ENCODE data around the gene LHX6.

LHX6 gene

DNA sequence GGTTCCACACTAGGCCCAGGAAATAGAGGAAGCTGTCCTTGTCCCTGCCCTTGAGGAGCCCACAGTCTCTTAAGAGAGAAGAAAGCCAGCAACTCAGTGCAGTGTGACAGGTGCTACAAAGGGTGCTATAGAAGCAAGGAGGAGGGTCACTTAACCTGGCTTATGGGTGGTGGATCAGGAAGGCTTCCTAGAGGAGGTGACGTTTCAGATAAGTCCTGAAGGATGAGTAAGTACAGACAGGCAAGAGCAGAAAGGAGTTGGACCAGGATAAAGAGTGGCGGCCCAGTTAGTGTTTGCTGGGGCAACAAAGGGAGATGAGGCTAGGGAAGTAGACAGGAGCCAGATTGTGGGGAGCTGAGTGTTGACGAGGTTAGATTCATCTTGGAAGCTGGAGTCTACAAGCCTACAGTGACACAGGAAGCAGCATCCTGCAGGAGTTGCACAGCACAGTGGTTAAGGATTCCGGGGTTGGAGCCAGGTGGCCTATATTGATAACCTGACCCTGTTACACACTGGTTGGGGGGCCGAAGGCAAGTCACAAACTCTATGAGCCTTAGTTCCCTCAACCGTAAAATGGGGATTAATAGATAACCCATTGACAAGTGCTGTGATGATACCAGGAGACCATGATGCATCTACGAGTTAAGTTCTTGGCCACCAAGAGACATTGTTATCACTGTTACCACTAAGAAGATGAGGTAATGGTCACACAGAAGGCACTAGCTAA is 5.4 kb upstream of the LHX6 start:
- TF ChIP-seq, protein P1, sequence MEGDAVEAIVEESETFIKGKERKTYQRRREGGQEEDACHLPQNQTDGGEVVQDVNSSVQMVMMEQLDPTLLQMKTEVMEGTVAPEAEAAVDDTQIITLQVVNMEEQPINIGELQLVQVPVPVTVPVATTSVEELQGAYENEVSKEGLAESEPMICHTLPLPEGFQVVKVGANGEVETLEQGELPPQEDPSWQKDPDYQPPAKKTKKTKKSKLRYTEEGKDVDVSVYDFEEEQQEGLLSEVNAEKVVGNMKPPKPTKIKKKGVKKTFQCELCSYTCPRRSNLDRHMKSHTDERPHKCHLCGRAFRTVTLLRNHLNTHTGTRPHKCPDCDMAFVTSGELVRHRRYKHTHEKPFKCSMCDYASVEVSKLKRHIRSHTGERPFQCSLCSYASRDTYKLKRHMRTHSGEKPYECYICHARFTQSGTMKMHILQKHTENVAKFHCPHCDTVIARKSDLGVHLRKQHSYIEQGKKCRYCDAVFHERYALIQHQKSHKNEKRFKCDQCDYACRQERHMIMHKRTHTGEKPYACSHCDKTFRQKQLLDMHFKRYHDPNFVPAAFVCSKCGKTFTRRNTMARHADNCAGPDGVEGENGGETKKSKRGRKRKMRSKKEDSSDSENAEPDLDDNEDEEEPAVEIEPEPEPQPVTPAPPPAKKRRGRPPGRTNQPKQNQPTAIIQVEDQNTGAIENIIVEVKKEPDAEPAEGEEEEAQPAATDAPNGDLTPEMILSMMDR (IDR thresholded peaks at IDR 0.05; ENCODE audit: low read depth, low read length) = no peak
- H3K4me3 ChIP-seq (ENCODE audit: low read depth, low read length) = no peak overlapping the region

DNA sequence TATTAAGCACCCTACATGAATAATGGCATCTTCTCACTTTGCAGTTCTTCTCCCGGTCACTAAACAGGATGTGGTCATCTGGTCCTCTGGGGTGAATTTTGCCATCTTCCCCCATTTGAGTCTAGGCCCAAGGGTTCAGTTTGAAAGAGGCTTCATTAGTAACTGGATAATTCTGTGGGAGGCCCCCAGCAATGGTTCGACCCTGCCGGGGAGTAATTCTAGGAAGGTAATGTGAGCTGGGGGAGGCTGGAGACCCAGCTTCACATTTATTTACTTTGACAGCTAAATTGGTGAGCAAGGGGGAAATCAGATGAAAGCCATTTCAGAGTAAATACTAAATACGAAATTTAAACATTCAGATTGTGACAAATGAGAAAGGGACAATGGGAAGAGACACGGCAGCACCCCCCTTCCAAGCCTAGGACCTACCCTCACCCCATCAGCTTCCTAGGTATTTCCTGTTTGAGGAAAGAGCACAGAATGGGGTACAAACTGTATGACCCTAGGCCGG is 4.1 kb upstream of the LHX6 start:
- TF ChIP-seq, protein P1 (IDR thresholded peaks at IDR 0.05; ENCODE audit: low read depth, low read length) = no peak
- no peak overlapping the region for H3K4me3 ChIP-seq (ENCODE audit: low read depth, low read length)

DNA sequence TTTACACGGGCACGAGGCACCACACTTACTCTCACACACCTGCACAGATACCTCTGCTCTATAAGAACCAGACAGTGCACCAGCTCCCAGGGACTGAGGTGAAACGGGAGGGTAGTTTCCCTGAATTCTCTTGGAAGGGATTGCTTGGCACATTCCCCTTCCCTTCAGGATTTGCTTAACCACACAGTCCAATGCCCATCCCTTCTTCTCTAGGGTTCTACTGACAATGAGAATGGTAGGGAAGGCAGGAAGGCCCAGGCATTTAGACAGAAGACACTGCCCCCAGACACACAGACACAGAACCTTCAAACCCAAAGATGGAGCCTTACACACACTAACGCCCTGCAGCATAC is 704 bp upstream of the LHX6 start:
- H3K4me3 ChIP-seq (ENCODE audit: low read depth, low read length) = no peak overlapping the region
- TF ChIP-seq, protein P1 (IDR thresholded peaks at IDR 0.05; ENCODE audit: low read depth, low read length) = no peak

DNA sequence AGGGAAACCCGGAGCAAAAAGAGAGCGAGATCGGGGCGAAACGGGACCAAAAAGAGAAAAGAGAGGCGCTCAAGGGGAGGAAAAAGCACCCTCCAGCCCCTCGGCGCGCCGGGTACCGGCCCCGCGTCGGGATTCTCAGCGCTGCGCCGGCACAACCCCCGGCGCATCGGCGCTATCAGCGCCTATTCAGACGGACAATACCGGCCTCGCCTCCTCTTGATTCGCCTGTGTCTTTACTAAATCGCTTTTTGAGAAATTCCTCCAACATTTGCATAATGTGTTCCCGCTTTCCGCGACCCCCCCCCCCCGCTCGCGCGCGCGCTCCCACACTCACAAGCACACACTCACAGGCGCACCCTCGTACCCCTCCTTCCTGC is 578 bp downstream of the LHX6 start:
- H3K4me3 ChIP-seq (ENCODE audit: low read depth, low read length) = peak overlapping the region; percentile 36
- TF ChIP-seq, protein P1 (IDR thresholded peaks at IDR 0.05; ENCODE audit: low read depth, low read length) = no peak

DNA sequence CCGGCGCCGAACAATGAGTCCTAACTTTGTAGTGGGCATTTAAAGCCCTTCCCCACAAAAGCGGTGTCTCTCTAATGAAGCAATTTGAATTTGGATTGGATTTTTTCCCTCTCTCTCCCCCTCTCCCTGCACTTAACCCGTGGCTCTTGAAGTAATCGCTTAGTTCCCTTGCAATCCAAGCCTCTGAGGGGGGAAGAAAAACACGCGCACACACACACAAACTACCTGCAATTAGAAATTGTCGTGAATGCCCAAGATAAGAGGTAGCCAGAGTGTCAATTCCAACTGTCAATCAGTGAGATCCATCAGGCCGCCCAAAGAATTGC is 1.2 kb downstream of the LHX6 start:
- H3K4me3 ChIP-seq (ENCODE audit: low read depth, low read length) = no peak overlapping the region
- TF ChIP-seq, protein P1 (IDR thresholded peaks at IDR 0.05; ENCODE audit: low read depth, low read length) = no peak

DNA sequence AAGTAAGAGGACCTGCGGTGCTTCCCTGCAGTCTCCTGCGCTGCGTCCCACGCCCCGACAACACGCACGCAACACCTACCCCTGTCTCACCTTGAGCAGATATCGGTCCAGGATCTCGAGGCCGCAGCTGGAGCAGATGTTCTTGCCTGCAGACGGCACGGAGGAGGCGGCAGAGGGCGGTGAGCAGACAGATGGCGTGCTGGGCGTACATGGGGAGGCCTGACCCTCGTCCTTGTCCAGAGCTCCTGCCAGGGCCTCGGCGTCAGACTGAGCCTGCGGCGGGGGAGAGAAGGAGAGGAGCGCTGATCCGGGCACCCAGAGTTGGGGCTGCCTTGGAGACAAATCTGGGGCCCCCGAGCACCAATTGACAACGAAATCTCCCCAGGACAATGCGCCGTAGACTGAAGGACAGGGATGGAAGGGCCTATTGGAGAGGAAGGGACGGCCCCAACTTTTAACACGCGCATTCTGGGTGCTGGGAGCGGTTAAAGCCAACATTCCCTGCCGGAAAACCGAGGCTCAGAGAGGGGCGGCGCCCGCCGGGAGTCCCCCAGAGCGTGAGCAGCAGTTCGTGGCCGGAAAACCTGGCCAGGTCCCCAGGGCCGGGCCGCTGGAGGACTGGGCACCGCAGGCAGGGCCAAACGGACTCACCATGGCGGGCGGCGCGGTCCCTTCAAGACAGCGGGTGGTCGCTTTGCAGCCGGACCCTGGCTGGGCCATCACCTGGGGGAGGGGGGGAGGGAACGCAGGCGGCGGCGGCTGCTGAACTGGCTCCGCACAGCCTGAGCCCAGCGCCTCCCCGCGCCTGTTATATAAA is 1.8 kb downstream of the LHX6 start:
- H3K4me3 ChIP-seq (ENCODE audit: low read depth, low read length) = no peak overlapping the region
- TF ChIP-seq, protein P1 (IDR thresholded peaks at IDR 0.05; ENCODE audit: low read depth, low read length) = no peak

DNA sequence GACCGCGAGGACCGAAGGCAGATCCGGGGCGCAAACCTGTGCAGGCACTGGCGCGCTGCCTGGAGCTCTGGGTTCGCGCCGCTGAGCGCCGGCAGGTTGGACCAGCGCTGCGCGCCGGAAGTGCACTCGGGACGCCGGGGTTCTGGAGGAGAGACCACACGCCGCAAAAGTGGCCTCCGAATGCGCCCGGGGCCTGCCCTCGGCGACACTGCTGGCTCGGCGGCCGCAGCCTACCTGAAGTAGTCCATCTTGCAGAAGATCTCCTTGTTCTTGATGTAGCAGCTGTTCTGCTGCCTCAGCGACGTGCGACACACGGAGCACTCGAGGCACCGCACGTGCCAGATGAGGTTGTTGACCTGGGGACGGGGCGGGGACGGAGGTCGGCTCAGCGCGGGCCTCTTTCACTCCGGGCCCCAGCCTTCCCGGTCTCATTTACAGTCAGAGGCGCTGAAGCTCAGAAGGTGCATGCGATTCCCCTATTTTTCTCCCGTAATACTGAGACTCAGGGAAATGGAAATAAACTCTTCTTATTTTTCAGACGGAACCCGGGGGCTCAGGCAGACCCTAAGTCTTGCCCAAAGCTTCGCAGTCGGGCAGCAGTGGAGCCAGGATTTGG is 2.5 kb downstream of the LHX6 start:
- no peak overlapping the region for H3K4me3 ChIP-seq (ENCODE audit: low read depth, low read length)
- TF ChIP-seq, protein P1 (IDR thresholded peaks at IDR 0.05; ENCODE audit: low read depth, low read length) = no peak
